T follicular helper cell (primary cell): ENCODE results near the gene IPO7.

Experiments used
- DNase-seq: peaks from one replicate; pipeline ENCODE4 v3.0.0-alpha.2; 2020; ENCODE audit warnings: low read depth

The IPO7 gene

DNA sequence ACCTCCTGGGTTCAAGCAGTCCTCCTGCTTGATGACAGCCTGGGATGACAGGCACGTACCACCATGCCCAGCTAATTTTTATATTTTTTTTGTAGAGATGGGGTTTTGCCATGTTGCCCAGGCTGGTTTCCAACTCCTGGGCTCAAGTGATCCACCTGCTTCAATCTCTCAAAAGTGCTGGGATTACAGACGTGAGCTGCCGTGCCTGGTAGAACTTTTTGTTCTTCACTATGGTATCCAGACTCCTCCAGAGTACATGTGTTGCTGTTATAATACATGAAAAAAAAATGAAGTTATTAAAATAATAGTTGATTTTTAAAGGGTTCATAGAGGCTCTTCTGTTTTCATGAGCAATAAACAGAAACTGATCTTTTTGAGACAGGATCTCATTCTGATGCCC, 105.9 kb downstream of the IPO7 start:
- DNase-seq = no peak

DNA sequence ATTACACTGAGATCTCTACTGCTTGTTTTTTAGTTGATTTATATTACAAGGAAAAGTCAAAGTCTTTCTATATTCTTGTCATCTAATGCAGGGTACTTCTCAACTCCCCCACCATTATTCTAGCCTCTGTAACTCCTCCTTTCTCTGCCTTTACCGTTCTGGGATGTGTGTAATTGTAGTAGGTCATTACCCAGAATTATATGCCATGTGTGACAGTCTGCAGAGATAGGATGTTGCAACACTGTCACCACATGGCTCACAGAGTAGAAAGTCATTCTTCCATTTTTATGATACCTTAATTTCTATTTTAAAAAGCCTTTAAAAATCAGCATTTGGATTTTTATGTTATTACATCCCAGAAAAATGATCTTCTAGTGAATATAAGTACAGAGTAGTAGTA, 109.0 kb downstream of the IPO7 start:
- DNase-seq = no peak

DNA sequence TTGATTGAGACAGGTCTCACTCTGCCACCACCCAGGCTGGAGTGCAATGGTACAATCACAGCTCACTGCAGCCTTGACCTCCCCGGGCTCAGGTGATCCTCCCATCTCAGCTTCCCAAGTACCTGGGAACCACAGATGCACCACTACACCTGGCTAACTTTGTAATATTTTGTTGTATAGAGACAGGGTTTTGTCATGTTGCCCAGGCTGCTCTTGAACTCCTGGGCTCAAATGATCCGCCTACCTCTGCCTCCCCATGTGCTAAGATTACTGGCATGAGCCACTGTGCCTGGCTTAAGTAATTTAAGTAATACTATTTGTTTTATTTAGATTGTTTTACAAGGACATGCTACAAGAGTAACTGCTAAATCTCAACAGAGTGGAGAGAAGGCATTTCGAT, 109.9 kb downstream of the IPO7 start:
- DNase-seq = no peak

DNA sequence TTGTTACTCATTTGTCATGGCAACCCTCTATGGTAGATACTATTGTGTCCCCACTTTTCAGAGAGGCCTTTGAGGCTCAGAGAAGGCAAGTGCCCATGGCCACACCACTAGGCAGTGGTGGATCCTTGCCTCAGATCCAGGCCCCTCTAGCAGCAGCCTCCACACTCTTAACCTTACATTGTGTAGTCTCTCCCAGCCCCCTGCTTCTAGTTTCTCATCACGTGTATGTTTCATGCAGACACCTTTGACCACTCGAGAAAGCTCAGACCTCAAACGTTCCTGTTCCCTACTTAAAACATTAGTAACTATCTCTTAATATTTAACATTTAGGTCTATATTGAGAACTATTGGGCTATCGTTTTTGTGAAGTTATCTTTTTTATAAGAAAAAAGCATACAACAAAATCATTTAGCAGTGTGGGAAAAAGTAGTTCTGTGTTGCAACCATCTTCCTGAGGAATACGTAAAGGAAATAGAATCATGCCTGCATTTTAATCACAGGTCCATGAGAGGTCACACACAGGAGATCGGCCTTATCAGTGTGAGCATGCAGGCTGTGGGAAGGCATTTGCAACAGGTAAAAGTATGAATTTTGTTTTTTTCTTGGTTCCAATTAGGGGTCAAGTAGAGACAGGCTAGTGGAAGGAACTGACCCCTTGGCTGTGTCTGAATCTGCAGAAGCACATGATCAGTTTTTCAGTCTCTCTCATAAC, 111.5 kb downstream of the IPO7 start:
- no peak for DNase-seq
